Hindlimb muscle (tissue), 1 donor: ENCODE data around the gene KIF21A. TPM values are rescaled to one million over a fixed set of nuclear protein-coding genes. Genes with fewer than 3 reads are reported as not detected.

Experiments
- DNase-seq: peaks from one replicate; pipeline ENCODE4 v3.0.0-alpha.2; 2013
- polyA plus RNA-seq: library from polyadenylated mRNA; unstranded; fragments of 120-200 nt; gene quantifications from one replicate; pipeline ENCODE4 v1.2.1, GENCODE V29; 2013; ENCODE audit not compliant: insufficient read length

The KIF21A gene
- polyA plus RNA-seq, 1 donor = 4.3 TPM

DNA sequence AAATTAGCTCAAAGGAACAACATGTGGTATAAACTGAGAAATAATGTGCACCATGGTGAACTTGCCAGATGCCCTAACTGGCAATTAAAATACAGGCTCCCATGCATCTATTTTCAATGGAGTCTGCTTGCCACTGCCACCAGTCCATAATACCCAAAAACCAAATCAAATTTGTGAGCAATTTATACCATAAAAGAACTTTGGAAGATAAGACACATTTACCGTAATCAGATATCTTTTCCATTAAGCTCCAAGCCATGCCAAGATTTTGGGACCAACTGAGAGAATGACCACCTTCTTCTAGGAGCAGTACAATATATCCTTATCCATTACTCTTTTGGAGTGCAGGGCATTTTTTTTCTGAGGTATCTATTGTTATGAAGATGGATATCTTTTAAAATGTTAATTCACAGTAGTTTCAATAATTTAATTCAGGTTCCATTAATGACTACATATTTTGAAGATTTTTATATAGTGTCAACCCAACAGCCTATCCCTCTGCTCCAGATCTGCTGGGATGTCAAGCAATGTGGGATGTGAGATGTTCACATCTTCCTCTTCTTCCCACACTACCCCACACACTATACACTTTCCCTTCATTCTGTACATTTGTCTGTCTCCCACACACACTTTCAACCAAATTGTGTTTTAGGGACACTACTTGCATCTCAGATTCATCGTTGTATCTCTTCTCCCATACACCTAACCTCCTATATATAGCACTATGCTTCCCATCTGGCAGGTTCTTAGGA lies 53.3 kb downstream of the KIF21A start:
- no peak for DNase-seq

DNA sequence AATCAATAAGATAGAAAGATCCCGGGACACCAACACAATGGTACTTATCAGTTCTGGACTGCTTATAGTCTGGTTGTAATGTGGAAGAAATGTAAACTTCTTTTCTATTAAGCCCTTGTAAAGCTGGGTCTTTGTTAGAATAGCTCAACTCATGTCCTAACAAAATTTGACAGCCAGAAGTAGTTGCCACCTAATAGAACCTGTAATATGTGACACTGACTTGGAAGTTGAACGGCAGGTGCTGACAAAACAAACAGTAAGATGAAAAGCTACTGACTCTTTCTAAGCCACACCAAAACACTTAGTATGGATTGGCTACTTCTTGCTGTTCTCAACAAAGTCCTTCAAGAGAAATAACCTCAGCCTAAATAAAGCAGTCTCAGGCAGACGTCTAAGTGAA lies 56.6 kb downstream of the KIF21A start:
- no peak for DNase-seq

DNA sequence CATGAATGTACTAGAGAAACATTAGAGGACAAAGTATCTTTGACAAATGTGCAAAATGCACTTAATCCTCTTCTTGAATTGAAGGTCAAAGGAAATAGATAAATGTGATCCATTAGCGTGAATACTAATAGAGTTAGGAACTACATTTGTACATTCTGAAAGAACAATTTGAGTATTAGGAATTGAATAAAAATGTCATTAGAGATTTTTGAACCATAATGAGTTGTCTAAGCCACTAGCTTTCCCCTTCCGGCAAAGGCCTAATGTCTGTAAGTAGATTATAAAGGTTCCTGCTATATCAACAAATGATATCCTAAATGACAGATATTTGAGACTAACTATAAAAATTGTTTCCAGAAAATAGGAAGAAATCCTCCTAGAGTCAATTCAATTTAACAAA lies 59.8 kb downstream of the KIF21A start:
- DNase-seq = no peak

DNA sequence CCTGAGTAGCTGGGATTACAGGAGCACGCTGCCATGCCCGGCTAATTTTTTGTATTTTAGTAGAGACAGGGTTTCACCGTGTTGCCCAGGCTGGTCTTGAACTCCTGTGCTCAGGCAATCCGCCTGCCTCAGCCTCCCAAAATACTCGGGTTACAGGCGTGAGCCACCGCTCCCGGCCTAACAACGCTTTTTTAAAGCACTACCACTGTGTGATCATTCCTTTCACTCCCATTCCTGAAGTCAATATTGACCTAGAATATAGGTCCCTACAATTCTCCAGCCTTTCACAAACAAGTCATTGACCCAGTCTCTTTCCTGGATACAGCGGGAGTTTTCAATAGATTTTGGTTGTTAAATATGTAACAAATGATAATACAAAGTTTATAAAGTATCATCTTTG lies 62.8 kb downstream of the KIF21A start:
- no peak for DNase-seq

DNA sequence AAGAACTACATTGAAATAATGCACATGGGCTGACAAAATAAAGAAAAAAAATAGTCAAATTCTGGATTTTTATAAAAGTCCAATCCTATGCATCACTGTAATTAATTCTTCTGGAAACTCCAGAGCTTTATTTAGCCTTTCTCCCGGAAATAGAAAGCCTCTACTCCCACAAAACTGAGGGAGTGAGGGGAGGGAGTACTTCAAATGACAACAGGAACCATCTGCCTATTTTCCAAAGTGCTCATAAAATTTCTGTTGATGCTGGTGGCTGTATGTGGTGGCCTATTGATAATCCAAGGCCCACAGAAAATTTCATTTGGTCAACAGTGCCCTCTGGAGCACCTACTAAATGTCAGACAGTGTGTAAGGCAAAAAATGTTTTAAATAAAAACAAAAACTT lies 64.6 kb downstream of the KIF21A start:
- DNase-seq = no peak

DNA sequence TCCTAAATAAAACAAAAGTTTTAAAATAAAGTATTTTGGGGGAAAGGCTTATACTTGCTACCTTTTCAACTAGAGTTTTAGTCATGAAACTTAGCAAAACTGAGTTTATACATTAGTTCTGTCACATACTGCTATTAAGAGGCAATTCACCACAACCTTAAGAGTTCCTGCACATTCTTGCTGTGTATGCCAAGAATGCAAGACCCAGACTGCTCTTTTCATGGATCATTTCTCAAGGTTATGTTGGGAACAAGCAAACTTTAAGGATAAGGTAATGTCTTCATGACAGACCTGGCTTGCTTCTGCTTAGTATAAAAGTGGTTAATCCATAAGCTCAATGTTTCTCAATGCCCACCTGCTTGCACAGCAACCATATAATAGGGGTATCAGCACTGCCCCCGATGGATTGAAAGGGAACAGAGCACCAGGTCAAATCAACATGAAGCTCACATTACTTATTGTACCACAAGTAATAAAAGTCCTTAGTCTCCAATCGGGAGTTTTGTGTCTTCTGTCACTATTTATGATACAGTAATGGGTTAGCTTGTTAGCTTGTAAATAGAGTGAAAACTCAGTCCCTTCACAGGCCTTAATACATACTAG lies 67.6 kb downstream of the KIF21A start:
- DNase-seq = no peak

DNA sequence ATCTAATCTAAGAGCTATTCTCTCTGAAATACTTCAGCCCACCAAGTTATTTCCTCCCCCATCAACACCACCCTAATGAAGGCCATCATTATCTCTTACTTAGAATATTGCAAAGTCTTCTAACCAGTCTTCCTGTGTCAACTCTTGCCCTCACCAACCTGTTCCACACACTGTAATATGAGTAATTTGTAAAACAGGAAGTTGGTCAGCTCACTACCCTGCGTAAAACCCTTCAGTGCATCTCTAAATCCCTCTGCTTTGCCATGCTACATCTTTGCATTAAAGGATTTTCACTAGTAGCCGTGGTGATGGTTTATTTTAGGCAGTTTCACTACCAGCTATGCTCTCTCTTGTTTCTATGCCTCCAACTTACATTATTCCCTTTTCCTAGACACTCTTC lies 70.0 kb downstream of the KIF21A start:
- no peak for DNase-seq

DNA sequence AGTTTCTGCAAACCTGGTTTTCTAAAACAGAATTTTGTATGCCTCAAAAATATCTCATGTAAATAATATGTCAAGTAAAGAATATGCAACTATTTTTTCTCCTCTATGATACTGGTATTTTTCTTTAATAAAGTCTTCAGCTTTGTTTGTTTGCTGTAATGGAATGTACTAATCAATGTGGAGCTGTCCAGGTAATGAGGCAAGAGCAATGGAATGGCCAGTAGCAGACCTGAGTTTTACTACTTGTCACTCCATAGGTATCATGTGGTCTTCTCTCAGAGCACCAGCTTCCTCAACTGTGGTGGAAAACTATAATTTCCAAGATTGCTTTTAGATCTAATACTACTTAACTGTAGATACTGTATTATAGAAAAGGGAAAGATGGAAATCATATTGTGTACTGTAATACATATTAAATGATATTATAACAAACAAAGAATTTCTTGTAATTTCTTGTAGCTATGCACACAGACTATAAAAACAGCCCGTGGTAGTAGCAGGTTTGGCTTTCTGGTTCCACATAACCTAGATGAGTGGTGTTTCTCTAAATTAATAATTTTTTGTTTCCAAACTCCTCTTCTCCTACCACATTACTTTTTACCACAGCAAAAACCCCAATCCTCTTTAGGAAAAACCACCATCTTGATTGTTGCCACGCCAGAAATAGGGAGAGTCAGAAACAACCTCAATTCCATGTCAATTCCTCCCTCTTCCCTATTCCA lies 70.6 kb downstream of the KIF21A start:
- DNase-seq = no peak

DNA sequence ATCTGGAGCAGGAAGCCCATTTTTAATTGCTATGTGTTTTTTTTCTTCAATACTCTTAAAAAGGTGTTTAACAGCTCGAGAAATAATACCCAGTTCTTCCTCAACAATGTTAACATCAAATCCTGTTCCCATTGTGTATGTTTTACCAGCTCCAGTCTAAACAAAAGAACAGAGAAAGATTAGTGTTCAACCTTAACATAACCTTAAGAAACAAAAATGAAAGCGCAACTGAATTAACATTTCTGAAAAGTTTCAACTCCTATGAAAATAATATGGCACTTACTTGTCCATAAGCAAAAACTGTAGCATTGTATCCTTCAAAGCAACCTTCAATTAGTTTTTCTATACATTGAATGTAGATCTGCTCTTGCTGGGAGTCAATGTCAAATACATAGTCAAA lies 73.2 kb downstream of the KIF21A start:
- DNase-seq = no peak

DNA sequence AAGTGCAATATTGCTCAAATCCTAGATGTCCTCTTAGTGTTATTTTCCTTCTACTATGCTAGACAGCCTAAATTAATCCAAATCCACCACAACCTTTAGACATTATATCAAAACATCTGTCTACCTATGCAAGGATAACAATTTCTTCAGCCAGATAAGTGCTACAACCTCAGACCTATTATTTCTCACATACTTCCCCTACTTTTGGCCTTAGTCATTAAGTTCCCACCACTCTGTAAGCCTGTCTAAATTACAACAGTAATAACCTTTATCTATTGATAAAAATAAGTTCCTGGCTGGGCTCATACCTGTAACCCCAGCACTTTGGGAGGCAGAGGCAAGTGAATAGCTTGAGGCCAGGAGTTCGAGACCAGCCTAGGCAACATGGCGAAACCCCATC lies 74.0 kb downstream of the KIF21A start:
- DNase-seq = no peak

DNA sequence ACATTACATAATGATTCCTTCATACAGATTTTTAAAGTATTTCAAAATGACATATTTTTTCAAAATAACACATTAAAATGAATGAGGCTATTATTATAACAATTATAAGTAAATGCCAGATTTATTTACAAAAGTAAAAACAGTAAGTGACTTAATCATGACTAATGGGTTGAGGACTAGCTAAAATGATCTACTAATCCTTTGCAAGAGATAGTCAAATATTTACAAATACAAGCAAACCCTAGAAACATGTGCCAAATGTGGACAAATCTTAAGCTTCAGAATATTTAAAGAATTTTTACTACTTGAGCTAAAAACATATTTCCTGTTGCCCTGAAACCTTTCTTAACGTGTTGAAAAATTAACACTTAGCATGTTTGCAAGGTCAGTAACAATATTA lies 74.8 kb downstream of the KIF21A start:
- no peak for DNase-seq

DNA sequence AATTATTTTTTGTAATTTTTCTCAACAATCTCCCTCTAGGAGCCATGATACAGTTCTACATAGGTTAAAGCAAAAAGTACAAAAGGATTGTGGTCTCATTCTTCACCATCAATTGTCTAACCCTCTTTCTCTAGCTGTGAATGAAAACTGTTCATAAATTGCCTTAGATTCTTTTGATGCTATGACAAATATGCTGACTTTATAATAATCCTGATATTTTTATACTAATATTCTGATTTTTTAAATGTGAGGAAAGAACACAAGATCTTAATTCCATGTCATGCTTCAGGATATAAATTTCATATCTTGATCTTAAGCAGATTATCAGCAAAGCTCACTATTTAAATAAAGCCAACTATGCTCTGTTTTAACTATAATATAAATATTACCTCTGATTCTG lies 75.4 kb downstream of the KIF21A start:
- DNase-seq = no peak

DNA sequence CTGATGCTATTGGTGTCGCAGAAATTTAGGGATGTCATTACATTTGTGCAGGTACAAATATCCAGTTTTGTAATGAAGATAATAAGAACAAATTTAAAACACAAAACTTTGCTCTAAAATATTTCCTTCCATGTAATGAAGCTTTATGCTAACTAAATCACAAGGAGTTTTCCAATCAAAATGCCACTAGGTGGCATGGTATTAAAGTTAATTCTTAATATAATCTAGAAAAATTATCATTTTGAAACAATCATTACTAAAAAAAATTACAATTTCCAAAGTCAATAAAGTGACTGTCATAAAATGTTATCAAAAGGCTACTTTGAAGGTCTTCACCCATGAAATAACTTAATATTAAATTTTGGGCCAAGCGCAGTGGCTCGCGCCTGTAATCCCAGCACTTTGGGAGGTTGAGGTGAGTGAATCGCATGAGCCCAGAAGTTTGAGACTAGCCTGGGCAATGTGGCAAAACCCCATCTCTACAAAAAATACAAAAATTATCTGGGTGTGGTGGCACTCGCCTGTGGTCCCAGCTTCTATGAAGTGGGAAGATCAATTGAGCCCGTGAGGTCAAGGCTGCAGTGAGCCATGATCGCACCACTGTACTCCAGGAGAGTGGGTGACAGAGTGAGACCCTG lies 77.4 kb downstream of the KIF21A start:
- no peak for DNase-seq

DNA sequence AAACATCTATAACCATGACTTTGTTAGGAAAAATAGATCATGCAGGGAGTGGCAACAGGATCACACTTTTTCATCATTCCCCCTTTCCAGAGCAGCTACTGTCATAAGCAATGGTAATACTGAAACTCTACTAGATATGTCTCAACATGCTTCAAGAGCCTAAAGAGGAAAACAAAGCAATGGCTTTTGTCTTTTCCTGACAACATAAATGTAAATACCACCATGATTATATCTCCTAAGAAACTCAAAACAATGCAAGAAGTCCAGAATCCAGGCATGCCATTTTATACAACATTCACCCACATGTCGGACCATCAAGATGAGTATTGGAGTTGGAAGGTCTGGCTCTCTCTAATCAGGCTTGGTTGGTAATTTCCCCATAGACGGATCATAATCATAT lies 78.7 kb downstream of the KIF21A start:
- no peak for DNase-seq

DNA sequence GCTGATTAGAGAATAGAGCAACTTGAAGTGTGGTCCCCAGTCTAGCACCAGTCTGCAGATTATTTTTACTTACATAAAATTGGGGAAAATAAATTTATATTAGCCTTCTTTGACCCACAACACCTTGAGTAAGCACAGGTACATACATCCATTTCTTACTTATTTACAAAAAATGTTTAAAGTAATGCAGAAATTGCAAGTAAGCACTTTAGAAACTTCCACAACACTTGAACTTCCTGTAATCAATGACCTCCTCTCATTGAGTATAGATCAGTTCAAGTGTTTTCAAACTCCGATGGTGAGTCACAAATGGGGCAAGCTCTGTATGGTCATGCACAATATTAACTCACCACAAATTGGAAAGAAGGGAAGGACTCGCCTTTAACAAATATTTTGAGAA lies 83.3 kb downstream of the KIF21A start:
- no peak for DNase-seq

DNA sequence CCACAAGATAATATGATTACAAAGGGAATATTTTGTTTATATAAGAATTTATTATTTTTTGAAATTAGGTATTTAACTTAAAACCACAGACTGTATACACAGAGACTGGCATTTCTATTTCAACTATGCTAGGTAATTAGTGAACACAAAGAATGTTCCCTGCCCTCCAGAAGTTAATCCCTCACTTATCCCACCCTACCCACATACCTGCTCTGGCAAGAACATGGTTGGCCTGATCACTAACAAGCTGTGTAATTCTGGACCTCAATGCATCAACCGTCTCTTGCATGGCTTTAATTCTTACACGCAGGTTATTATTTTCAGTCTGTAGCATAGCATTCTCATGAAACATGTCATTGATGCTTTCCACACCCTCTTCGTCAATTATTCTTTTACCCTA lies 85.9 kb downstream of the KIF21A start:
- DNase-seq = no peak

DNA sequence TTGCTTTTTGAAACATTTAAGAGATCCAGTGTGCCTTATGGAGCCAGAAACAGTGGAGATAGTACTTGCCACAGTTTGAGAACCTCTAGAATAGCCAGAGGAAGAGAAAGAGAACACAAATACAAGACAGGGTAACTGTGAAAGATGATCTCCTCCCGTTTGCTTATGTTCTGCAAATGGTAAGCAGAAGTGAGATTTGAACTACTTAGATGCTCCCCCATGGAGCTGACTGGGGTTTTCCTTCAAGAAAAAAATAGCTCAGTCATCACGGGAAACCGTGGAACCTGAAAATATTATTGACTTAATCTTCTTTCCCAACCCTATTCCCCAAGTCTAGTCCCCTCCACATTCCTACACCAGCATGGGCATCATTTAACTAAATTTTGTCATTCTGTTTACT lies 87.1 kb downstream of the KIF21A start:
- no peak for DNase-seq

DNA sequence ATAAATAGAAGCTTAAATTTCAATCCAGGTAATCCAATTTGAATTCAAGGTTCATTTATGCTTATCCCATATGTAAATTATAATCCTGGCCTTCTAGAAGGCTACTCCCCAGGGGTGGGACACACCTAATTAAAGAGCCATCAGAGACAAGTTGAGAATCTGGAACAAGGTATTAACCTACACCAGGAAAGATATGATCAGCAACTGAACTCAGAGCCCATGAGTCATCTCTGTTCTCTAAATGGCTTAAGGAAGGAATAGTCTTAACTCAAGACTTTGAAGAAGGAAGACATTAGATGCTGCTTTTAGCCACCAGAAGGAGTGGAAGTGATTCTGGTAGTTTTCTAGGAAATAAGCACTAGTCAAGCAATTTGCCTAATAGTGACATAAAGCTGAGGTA lies 88.0 kb downstream of the KIF21A start:
- no peak for DNase-seq

DNA sequence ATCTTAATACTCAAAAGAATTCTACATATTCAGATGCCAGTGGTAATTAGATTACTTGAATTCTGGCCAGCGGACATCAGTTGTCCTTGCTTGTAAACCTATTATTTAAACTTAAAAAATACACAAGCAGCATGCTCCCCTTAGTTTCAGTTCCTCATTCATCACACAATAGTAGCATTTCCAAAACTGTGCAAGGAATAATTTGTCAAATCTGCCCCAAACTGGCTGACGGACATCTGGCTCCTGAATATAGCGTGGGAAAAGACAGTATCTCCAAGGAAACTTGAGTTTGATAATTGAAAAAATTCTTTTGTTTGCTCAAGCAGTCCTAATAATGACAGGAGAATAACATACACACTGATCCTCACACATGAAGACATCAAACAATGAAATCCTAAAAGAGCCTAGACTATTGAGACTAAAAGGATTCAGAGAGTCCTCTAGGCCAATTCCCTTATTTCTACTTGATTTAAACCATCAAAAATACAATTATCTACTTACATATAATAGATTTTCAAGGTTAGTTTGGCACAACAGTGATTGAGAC lies 90.4 kb downstream of the KIF21A start:
- no peak for DNase-seq

DNA sequence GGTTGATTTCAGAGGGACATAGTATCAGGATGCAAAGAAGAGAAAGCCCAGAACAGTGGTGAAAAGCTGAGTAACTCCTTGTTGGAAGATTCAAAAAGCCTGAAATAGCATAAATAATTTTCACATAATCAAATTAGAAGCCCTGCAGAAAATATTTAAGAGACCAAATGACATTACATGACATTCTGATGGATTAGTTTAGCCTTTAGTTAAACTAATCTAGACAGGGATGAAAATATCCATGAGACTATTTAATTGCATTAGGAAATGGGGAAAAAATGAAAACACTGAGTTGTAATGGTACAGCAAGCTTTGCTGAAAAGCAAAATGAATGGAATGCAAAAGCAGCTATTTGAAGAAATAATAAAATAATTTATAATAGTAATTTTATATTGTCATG lies 91.8 kb downstream of the KIF21A start:
- no peak for DNase-seq

DNA sequence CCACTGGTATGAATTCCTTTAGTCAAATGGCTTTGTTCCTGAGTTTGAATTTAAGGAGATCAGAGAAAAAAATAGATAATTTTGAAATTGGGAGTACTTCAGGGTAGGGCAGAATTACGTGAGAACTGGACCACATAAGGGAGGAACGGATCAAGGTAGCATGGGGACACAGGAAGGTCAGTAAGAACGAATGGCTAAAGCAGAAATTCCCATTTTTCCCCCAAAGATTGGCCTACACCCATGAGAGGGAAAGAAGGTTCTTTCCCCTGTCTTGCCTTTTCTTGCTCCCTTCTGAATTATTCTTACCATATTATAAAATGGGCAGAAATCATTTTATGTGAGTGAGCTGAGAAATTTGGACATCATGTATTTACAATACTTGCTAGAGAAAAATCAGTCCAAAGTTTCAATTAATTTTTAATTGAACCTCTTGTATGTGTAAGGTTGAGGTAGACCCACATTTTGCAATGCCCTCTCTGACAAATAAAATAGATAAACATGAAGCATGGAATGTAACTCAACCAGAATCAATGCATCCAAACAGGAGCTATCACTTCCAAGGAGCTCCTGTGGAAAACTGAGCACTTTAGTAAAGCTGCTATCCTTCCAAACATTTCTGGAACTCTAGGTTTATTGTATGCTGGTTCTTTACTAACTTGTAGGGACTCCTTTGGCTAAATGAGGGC lies 93.8 kb downstream of the KIF21A start:
- no peak for DNase-seq

DNA sequence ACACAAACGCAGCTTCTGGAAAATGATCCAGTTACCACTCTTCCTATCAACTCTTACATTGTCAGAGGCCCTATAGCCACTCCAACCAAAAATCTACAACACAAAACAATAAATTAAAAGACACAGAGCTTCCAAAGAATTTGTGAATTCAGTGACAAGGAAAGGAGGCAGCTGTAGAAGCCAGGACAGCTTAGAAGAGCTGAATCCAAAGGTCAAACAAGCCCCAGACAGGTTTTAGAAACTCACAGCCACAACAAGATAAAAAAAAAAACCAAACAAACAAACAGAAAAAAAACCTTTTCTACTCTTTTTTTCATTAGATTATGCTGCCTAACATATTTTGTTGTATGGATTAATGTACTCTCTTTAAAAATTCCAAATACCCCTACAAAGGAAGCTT lies 94.4 kb downstream of the KIF21A start:
- DNase-seq = no peak

DNA sequence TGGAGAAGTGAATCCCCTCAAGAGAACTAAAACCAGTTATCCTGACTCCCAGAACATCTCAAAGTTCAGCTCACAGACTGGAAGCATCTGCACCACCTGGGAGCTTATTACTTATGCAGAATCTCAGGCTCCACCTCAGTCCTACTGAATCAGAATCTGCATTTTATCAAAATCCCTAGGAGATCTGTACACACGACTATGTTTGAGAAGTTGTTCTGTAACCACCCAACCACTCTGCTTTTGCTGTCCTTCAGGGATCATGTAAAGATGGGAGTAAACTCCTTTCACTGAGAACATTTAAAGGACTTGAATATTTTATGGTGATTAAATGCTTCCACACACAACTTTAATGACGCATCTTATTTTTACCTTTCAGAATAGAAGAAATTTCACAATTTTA lies 98.0 kb downstream of the KIF21A start:
- no peak for DNase-seq
